Measurements from ENCODE around the gene CELF2.

DNA sequence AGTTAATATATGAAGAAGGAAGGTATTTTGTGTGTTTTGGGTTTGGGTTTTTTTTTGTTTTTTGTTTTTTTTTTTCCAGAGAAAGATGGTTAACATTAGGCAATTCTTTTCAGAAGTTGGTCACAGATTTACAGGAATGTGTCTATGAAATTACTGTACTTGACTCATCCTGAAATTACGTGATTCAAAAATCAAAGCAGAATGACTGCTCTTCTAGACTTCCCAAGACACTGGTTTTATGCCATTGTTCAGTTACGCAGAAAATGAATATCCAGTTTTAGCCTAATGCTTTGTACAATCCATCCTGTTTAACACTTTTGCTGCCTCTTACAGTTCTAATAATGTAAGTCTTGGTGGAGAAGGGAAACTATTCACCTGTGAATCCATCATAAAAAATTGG lies 39.7 kb upstream of the CELF2 start:
- TF ChIP-seq EZH2 (IDR thresholded peaks at IDR 0.05; ENCODE audit: insufficient read depth, poor library complexity, severe bottlenecking) = no peak
- no peak for TF ChIP-seq EZH2phosphoT487 (IDR thresholded peaks at IDR 0.05; ENCODE audit: insufficient read depth, low read depth)

Data from GM23248 (cell line).